Panc1 (cell line): ENCODE results near the gene PCDH1.

Source experiments
- POLR2AphosphoS5 ChIP-seq: IDR thresholded peaks from 2 replicates; pipeline ENCODE4 v1.6.1; 2012; ENCODE audit warnings: mild to moderate bottlenecking, low read depth, low read length, moderate library complexity
- SIN3A ChIP-seq: IDR thresholded peaks from 2 replicates; pipeline ENCODE4 v1.6.1; 2012; ENCODE audit warnings: low read depth, mild to moderate bottlenecking, low read length, moderate library complexity, borderline replicate concordance; ENCODE audit not compliant: insufficient read depth
- TCF7L2 ChIP-seq: IDR thresholded peaks from 2 replicates; pipeline ENCODE4 v1.6.1; 2011; ENCODE audit warnings: mild to moderate bottlenecking, low read depth, low read length, inconsistent platforms
- TF ChIP-seq, protein P1 (sequence below): fragments of 450-650 bp; IDR thresholded peaks from 2 replicates; pipeline ENCODE4 v1.5.1; 2017; ENCODE audit warnings: mild to moderate bottlenecking
- TF ChIP-seq, protein P2 (sequence below), 2 experiments: IDR thresholded peaks; 2 replicates each; pipeline ENCODE4 v1.6.1; 2011 to 2012; ENCODE audit warnings: low read depth in 2 of 2, control low read depth in 1 of 2, low read length in 1 of 2, mild to moderate bottlenecking in 1 of 2, moderate library complexity in 1 of 2; ENCODE audit not compliant: insufficient read depth in 1 of 2

DNA sequence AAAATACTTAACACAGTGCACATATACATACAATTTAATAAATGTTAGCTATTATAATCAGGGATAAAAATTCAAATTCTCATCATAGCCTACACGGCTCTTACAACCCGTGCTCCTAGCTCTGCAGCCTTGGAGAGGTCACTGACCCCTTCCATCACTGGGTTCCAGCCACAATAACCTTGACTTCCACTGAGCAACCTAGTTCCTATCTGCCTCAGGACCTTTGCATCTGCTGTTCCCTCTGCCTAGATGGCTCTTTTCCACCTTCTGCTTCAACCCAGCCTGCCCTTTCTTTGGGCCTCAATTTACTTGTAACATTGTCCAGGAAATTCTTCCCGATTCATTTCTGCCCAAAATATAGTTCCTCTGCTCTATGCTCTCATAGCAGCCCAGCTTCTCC lies 36.6 kb upstream of the PCDH1 start:
- TF ChIP-seq, protein P1, sequence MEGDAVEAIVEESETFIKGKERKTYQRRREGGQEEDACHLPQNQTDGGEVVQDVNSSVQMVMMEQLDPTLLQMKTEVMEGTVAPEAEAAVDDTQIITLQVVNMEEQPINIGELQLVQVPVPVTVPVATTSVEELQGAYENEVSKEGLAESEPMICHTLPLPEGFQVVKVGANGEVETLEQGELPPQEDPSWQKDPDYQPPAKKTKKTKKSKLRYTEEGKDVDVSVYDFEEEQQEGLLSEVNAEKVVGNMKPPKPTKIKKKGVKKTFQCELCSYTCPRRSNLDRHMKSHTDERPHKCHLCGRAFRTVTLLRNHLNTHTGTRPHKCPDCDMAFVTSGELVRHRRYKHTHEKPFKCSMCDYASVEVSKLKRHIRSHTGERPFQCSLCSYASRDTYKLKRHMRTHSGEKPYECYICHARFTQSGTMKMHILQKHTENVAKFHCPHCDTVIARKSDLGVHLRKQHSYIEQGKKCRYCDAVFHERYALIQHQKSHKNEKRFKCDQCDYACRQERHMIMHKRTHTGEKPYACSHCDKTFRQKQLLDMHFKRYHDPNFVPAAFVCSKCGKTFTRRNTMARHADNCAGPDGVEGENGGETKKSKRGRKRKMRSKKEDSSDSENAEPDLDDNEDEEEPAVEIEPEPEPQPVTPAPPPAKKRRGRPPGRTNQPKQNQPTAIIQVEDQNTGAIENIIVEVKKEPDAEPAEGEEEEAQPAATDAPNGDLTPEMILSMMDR = no peak
- TF ChIP-seq POLR2AphosphoS5 = no peak
- no peak for TF ChIP-seq TCF7L2
- TF ChIP-seq SIN3A = no peak
- TF ChIP-seq, protein P2, sequence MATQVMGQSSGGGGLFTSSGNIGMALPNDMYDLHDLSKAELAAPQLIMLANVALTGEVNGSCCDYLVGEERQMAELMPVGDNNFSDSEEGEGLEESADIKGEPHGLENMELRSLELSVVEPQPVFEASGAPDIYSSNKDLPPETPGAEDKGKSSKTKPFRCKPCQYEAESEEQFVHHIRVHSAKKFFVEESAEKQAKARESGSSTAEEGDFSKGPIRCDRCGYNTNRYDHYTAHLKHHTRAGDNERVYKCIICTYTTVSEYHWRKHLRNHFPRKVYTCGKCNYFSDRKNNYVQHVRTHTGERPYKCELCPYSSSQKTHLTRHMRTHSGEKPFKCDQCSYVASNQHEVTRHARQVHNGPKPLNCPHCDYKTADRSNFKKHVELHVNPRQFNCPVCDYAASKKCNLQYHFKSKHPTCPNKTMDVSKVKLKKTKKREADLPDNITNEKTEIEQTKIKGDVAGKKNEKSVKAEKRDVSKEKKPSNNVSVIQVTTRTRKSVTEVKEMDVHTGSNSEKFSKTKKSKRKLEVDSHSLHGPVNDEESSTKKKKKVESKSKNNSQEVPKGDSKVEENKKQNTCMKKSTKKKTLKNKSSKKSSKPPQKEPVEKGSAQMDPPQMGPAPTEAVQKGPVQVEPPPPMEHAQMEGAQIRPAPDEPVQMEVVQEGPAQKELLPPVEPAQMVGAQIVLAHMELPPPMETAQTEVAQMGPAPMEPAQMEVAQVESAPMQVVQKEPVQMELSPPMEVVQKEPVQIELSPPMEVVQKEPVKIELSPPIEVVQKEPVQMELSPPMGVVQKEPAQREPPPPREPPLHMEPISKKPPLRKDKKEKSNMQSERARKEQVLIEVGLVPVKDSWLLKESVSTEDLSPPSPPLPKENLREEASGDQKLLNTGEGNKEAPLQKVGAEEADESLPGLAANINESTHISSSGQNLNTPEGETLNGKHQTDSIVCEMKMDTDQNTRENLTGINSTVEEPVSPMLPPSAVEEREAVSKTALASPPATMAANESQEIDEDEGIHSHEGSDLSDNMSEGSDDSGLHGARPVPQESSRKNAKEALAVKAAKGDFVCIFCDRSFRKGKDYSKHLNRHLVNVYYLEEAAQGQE (IDR thresholded peaks at IDR 0.05; ENCODE audit: insufficient read depth in 1 of 2, low read depth in 2 of 2, low read length in 1 of 2) = no peak
